HAP-1 (cell line): ENCODE data around the gene DEPDC1.

Source experiments
- DNase-seq, 2 experiments: peaks; one replicate each; pipeline ENCODE4 v3.0.0-alpha.2; 2016 to 2020; ENCODE audit warnings: low spot score in 2 of 2
- H3K27me3 ChIP-seq: fragments of 250-450 bp; sonication (Bioruptor Pico); 2 replicates; pipeline ENCODE4 v1.5.1; 2020; ENCODE audit warnings: low read depth, mild to moderate bottlenecking, moderate library complexity
- H3K36me3 ChIP-seq: fragments of 250-450 bp; sonication (Bioruptor Pico); replicated peaks from 2 replicates; pipeline ENCODE4 v1.5.1; 2020; ENCODE audit warnings: mild to moderate bottlenecking
- H3K4me1 ChIP-seq: fragments of 250-450 bp; sonication (Bioruptor Pico); 2 replicates; pipeline ENCODE4 v1.5.1; 2020; ENCODE audit warnings: mild to moderate bottlenecking
- H3K4me3 ChIP-seq: fragments of 250-450 bp; sonication (Bioruptor Pico); 2 replicates; pipeline ENCODE4 v1.5.1; 2020; ENCODE audit warnings: mild to moderate bottlenecking, moderate library complexity
- H3K9me3 ChIP-seq: fragments of 250-450 bp; sonication (Bioruptor Pico); 2 replicates; pipeline ENCODE4 v1.5.1; 2020; ENCODE audit warnings: mild to moderate bottlenecking, moderate library complexity
- in situ Hi-C: fragments of 300-500 bp; cut with MboI; formaldehyde crosslinking; loops from 3 replicates; pipeline ENCODE4 v1.14.3; 2020; ENCODE audit warnings: low sequenced_read_pairs, inconsistent platforms, mixed read lengths

Gene DEPDC1

GRCh38 chr1:68496680-68497357 lies at the start of gene DEPDC1:
TSS of gene DEPDC1 (minus strand) at chr1:68497082. CDS start at chr1:68496999, 83 bp downstream.
- in situ Hi-C loops = no loop called here
- no peaks in the 10 kb centered on the region for H3K27me3 ChIP-seq
- peak within 1 kb of the TSS; percentile 84 for H3K4me3 ChIP-seq
- H3K9me3 ChIP-seq = no peaks in the 10 kb centered on the region
- H3K36me3 ChIP-seq = peaks cover 10% of the 10 kb centered on the region
- H3K4me1 ChIP-seq = peaks cover 25% of the 10 kb centered on the region
- DNase-seq = peak; percentile 95 to 98

- DNase-seq = no peak
- H3K9me3 ChIP-seq = no peaks in the 10 kb centered on the region
- H3K4me3 ChIP-seq = no peak overlapping the region
- no peaks in the 10 kb centered on the region for H3K27me3 ChIP-seq
- H3K36me3 ChIP-seq = no peaks in the 10 kb centered on the region
- H3K4me1 ChIP-seq = no peaks in the 10 kb centered on the region
- in situ Hi-C loops = no loop called here
Observed at GRCh38 chr1:68544651-68545050, 47.8 kb upstream of the DEPDC1 start.

GRCh38 chr1:68542586-68542985 lies 45.7 kb upstream of the DEPDC1 start:
- H3K36me3 ChIP-seq = no peaks in the 10 kb centered on the region
- H3K9me3 ChIP-seq = no peaks in the 10 kb centered on the region
- no peaks in the 10 kb centered on the region for H3K27me3 ChIP-seq
- no peaks in the 10 kb centered on the region for H3K4me1 ChIP-seq
- H3K4me3 ChIP-seq = no peak overlapping the region
- in situ Hi-C loops = no loop called here
- no peak for DNase-seq

- Histone ChIP-seq H3K27me3 (no peaks in the 10 kb centered on the region), H3K36me3 (no peaks in the 10 kb centered on the region), H3K9me3 (no peaks in the 10 kb centered on the region), H3K4me1 (no peaks in the 10 kb centered on the region), H3K4me3 (no peak overlapping the region)
- no peak for DNase-seq
- in situ Hi-C loops = no loop called here
Observed at GRCh38 chr1:68538941-68539340, 42.1 kb upstream of the DEPDC1 start.

GRCh38 chr1:68528243-68528642 lies 31.4 kb upstream of the DEPDC1 start:
- H3K27me3 ChIP-seq = no peaks in the 10 kb centered on the region
- no peaks in the 10 kb centered on the region for H3K36me3 ChIP-seq
- no peak overlapping the region for H3K4me3 ChIP-seq
- no peaks in the 10 kb centered on the region for H3K4me1 ChIP-seq
- no peak for DNase-seq
- in situ Hi-C loops = no loop called here
- no peaks in the 10 kb centered on the region for H3K9me3 ChIP-seq

GRCh38 chr1:68525781-68526180 lies 28.9 kb upstream of the DEPDC1 start:
- no peaks in the 10 kb centered on the region for H3K9me3 ChIP-seq
- H3K4me1 ChIP-seq = no peaks in the 10 kb centered on the region
- no peak overlapping the region for H3K4me3 ChIP-seq
- in situ Hi-C loops = no loop called here
- no peaks in the 10 kb centered on the region for H3K36me3 ChIP-seq
- H3K27me3 ChIP-seq = no peaks in the 10 kb centered on the region
- no peak for DNase-seq

- Histone ChIP-seq H3K36me3 (no peaks in the 10 kb centered on the region), H3K4me1 (no peaks in the 10 kb centered on the region), H3K9me3 (no peaks in the 10 kb centered on the region), H3K27me3 (no peaks in the 10 kb centered on the region), H3K4me3 (no peak overlapping the region)
- no peak for DNase-seq
- in situ Hi-C loops = no loop called here
Observed at GRCh38 chr1:68521286-68521685, 24.4 kb upstream of the DEPDC1 start.

- in situ Hi-C loops = no loop called here
- Histone ChIP-seq H3K27me3 (no peaks in the 10 kb centered on the region), H3K36me3 (no peaks in the 10 kb centered on the region), H3K9me3 (peaks cover 5% of the 10 kb centered on the region; the same call in 1 of the 2 replicates), H3K4me1 (no peaks in the 10 kb centered on the region), H3K4me3 (no peak overlapping the region)
- no peak for DNase-seq
Observed at GRCh38 chr1:68516066-68516465, 19.2 kb upstream of the DEPDC1 start.

- in situ Hi-C loops = no loop called here
- peaks cover 5% of the 10 kb centered on the region; the same call in 1 of the 2 replicates for H3K9me3 ChIP-seq
- no peaks in the 10 kb centered on the region for H3K36me3 ChIP-seq
- DNase-seq = no peak
- no peak overlapping the region for H3K4me3 ChIP-seq
- H3K4me1 ChIP-seq = no peaks in the 10 kb centered on the region
- H3K27me3 ChIP-seq = no peaks in the 10 kb centered on the region
Observed at GRCh38 chr1:68511254-68511653, 14.4 kb upstream of the DEPDC1 start.

GRCh38 chr1:68506386-68506785 lies 9.5 kb upstream of the DEPDC1 start:
- no peak for DNase-seq
- no peak overlapping the region for H3K4me3 ChIP-seq
- in situ Hi-C loops = no loop called here
- H3K36me3 ChIP-seq = no peaks in the 10 kb centered on the region
- H3K27me3 ChIP-seq = no peaks in the 10 kb centered on the region
- no peaks in the 10 kb centered on the region for H3K4me1 ChIP-seq
- H3K9me3 ChIP-seq = no peaks in the 10 kb centered on the region; the same call in 1 of the 2 replicates

- no peak for DNase-seq
- H3K27me3 ChIP-seq = no peaks in the 10 kb centered on the region
- H3K4me3 ChIP-seq = no peak overlapping the region
- H3K36me3 ChIP-seq = no peaks in the 10 kb centered on the region
- in situ Hi-C loops = no loop called here
- no peaks in the 10 kb centered on the region; the same call in 1 of the 2 replicates for H3K9me3 ChIP-seq
- H3K4me1 ChIP-seq = no peaks in the 10 kb centered on the region
Observed at GRCh38 chr1:68503085-68503484, 6.2 kb upstream of the DEPDC1 start.

- no peak for DNase-seq
Observed at GRCh38 chr1:68497358-68497698, 446 bp upstream of the DEPDC1 start.

GRCh38 chr1:68495968-68496679 lies 758 bp downstream of the DEPDC1 start:
- H3K36me3 ChIP-seq = peaks cover 13% of the 10 kb centered on the region
- H3K4me3 ChIP-seq = peak overlapping the region; percentile 84
- peak in 1 of 2 experiments; percentile 29 for DNase-seq
- in situ Hi-C loops = no loop called here
- H3K4me1 ChIP-seq = peaks cover 28% of the 10 kb centered on the region
- no peaks in the 10 kb centered on the region for H3K9me3 ChIP-seq
- no peaks in the 10 kb centered on the region for H3K27me3 ChIP-seq

More at GRCh38 chr1:68497358-68497698, 446 bp upstream of the DEPDC1 start:
- no peaks in the 10 kb centered on the region for H3K27me3 ChIP-seq
- peaks cover 5% of the 10 kb centered on the region for H3K36me3 ChIP-seq
- in situ Hi-C loops = no loop called here
- peak overlapping the region; percentile 84 for H3K4me3 ChIP-seq
- H3K9me3 ChIP-seq = no peaks in the 10 kb centered on the region; the same call in 1 of the 2 replicates
- peaks cover 25% of the 10 kb centered on the region for H3K4me1 ChIP-seq

- Histone ChIP-seq H3K9me3 (no peaks in the 10 kb centered on the region), H3K36me3 (peaks cover 19% of the 10 kb centered on the region), H3K4me1 (peaks cover 29% of the 10 kb centered on the region), H3K27me3 (no peaks in the 10 kb centered on the region), H3K4me3 (peak overlapping the region; percentile 84)
- peak in 1 of 2 experiments; percentile 8 for DNase-seq
- in situ Hi-C loops = no loop called here
Observed at GRCh38 chr1:68495532-68495931, 1.4 kb downstream of the DEPDC1 start.
